CD4-positive, alpha-beta T cell treated with Interleukin-21 for 1 hour (primary cell): ENCODE data around the gene CNOT2.

ENCODE experiments used
- DNase-seq: peaks from one replicate; pipeline ENCODE4 v3.0.0-alpha.2; 2020

The CNOT2 gene

GRCh38 chr12:70242695-70243509 is at the start of gene CNOT2:
CNOT2 (plus strand) TSS chr12:70243433; CDS start chr12:70278227, 34,794 bp downstream.
- DNase-seq, result peak; percentile 90

GRCh38 chr12:70194076-70194475 is 49.2 kb upstream of the CNOT2 start:
- no peak for DNase-seq

- DNase-seq, result no peak
These were observed 46.4 kb upstream of the CNOT2 start for GRCh38 chr12:70196811-70197281.

GRCh38 chr12:70197345-70197744 is 45.9 kb upstream of the CNOT2 start:
- no peak for DNase-seq

GRCh38 chr12:70213707-70214106 is 29.5 kb upstream of the CNOT2 start:
- DNase-seq, result no peak

GRCh38 chr12:70214972-70215617 is 28.1 kb upstream of the CNOT2 start:
- DNase-seq, result no peak

GRCh38 chr12:70217416-70217815 is 25.8 kb upstream of the CNOT2 start:
- DNase-seq, result no peak

- DNase-seq, result no peak
These were observed 21.6 kb upstream of the CNOT2 start for GRCh38 chr12:70221626-70222025.

- no peak for DNase-seq
These were observed 15.3 kb upstream of the CNOT2 start for GRCh38 chr12:70227911-70228310.

- DNase-seq, result no peak
These were observed 12.2 kb upstream of the CNOT2 start for GRCh38 chr12:70230934-70231606.

- DNase-seq, result no peak
These were observed 6.2 kb upstream of the CNOT2 start for GRCh38 chr12:70236990-70237389.

GRCh38 chr12:70240673-70241072 is 2.6 kb upstream of the CNOT2 start:
- no peak for DNase-seq

- DNase-seq, result no peak
These were observed 1.4 kb upstream of the CNOT2 start for GRCh38 chr12:70241845-70242244.

GRCh38 chr12:70243510-70244371 is 508 bp downstream of the CNOT2 start:
- DNase-seq, result peak; percentile 74

GRCh38 chr12:70244409-70244808 is 1.2 kb downstream of the CNOT2 start:
- peak; percentile 23 for DNase-seq

- DNase-seq, result no peak
These were observed 2.2 kb downstream of the CNOT2 start for GRCh38 chr12:70245458-70245857.

- no peak for DNase-seq
These were observed 3.3 kb downstream of the CNOT2 start for GRCh38 chr12:70246580-70246979.

- DNase-seq, result no peak
These were observed 4.5 kb downstream of the CNOT2 start for GRCh38 chr12:70247653-70248199.

GRCh38 chr12:70248876-70249275 is 5.6 kb downstream of the CNOT2 start:
- DNase-seq, result no peak

GRCh38 chr12:70249903-70250302 is 6.7 kb downstream of the CNOT2 start:
- DNase-seq, result no peak

- DNase-seq, result no peak
These were observed 8.0 kb downstream of the CNOT2 start for GRCh38 chr12:70251226-70251625.

- no peak for DNase-seq
These were observed 8.4 kb downstream of the CNOT2 start for GRCh38 chr12:70251661-70252060.
